ENCODE measurements around the gene RABL6. TPM values are rescaled to one million over a fixed set of nuclear protein-coding genes. Genes with fewer than 3 reads are reported as not detected.

Gene RABL6
- total and polyA plus RNA-seq, 7 donors, result 36.0 to 103 (median 55.9) TPM

- H3K36me3 ChIP-seq, result peaks cover 0 to 6% (median 0%) of the 10 kb centered on the region in 4 donors
- intact Hi-C loops (cut with DNase I), result loop anchor here (10.0 kb wide), 1 partner anchor 186 kb away; the partner anchor contains the start of gene FUT7
- 1% methylated on average over 53 of the region's 53 CpGs for WGBS, 2 donors
- peaks cover 0 to 64% (median 59%) of the 10 kb centered on the region in 4 donors for H3K4me1 ChIP-seq
- no peaks in the 10 kb centered on the region for H3K9me3 ChIP-seq
- DNase-seq, result no peak
- H3K27me3 ChIP-seq, result peaks cover 30 to 48% (median 47%) of the 10 kb centered on the region in 3 donors
- no peak for TF ChIP-seq POLR2AphosphoS5 (IDR thresholded peaks at IDR 0.05)
- TF ChIP-seq CTCF (IDR thresholded peaks at IDR 0.05), result no peak
- no peak for TF ChIP-seq POLR2A (IDR thresholded peaks at IDR 0.05)
- no peak for TF ChIP-seq EP300 (IDR thresholded peaks at IDR 0.05)
- peak overlapping the region; percentile 68 to 82 (median 70) for H3K4me3 ChIP-seq
- H3K27ac ChIP-seq, result peak overlapping the region; percentile 87 to 93 (median 90)
Observed at GRCh38 chr9:136848393-136849037, 40.8 kb downstream of the RABL6 start.

GRCh38 chr9:136849038-136849959 lies 41.6 kb downstream of the RABL6 start, which contains the start of gene PHPT1:
TSS of gene PHPT1 (plus strand) at chr9:136849409. CDS start at chr9:136849431, 22 bp downstream.
- intact Hi-C loops (cut with DNase I), result loop anchor here (10.0 kb wide), 1 partner anchor 186 kb away; the partner anchor contains the start of gene FUT7
- H3K4me3 ChIP-seq, result peak within 1 kb of the TSS; percentile 68 to 82 (median 70)
- 0 to 1% methylated on average over 77 of the region's 77 CpGs for WGBS, 2 donors
- peaks cover 0 to 6% (median 0%) of the 10 kb centered on the region in 4 donors for H3K36me3 ChIP-seq
- no peaks in the 10 kb centered on the region for H3K9me3 ChIP-seq
- TF ChIP-seq CTCF (IDR thresholded peaks at IDR 0.05), result no peak
- TF ChIP-seq POLR2A (IDR thresholded peaks at IDR 0.05), result peak; percentile 58 to 90
- peak; percentile 86 to 99 (median 94) for TF ChIP-seq POLR2AphosphoS5 (IDR thresholded peaks at IDR 0.05)
- peak; percentile 100 for DNase-seq
- H3K27me3 ChIP-seq, result peaks cover 24 to 40% (median 39%) of the 10 kb centered on the region in 3 donors
- H3K27ac ChIP-seq, result peak within 1 kb of the TSS; percentile 87 to 93 (median 90)
- peaks cover 0 to 56% (median 51%) of the 10 kb centered on the region in 4 donors for H3K4me1 ChIP-seq

- 49 to 60% methylated on average over 43 of the region's 43 CpGs for WGBS, 2 donors
- no peak for DNase-seq
- Histone ChIP-seq H3K4me1 (peaks cover 0 to 51% (median 48%) of the 10 kb centered on the region in 4 donors), H3K27ac (peak overlapping the region; percentile 87 to 93 (median 90)), H3K36me3 (peaks cover 0 to 6% (median 0%) of the 10 kb centered on the region in 4 donors), H3K9me3 (no peaks in the 10 kb centered on the region), H3K4me3 (peak overlapping the region; percentile 68 to 82 (median 70)), H3K27me3 (peaks cover 20 to 34% (median 33%) of the 10 kb centered on the region in 3 donors)
- intact Hi-C loops (cut with DNase I), result loop anchor here (2.0 to 10.0 kb wide), 2 partner anchors 15 to 185 kb away; partner anchors contain the start of gene FUT7
- TF ChIP-seq POLR2AphosphoS5 (IDR thresholded peaks at IDR 0.05) (peak in 1 of 4 donors; percentile 4), EP300 (IDR thresholded peaks at IDR 0.05) (no peak)
Observed at GRCh38 chr9:136849960-136850865, 42.5 kb downstream of the RABL6 start.

GRCh38 chr9:136850866-136851775 lies 43.4 kb downstream of the RABL6 start:
- TF ChIP-seq CTCF (IDR thresholded peaks at IDR 0.05), result no peak
- no peak for TF ChIP-seq EP300 (IDR thresholded peaks at IDR 0.05)
- TF ChIP-seq POLR2A (IDR thresholded peaks at IDR 0.05), result no peak
- no peak for TF ChIP-seq POLR2AphosphoS5 (IDR thresholded peaks at IDR 0.05)
- Histone ChIP-seq H3K9me3 (no peaks in the 10 kb centered on the region), H3K4me1 (peaks cover 0 to 42% (median 42%) of the 10 kb centered on the region in 4 donors), H3K27ac (no peak overlapping the region), H3K4me3 (no peak overlapping the region), H3K27me3 (peaks cover 12 to 25% (median 24%) of the 10 kb centered on the region in 3 donors), H3K36me3 (peaks cover 0 to 6% (median 0%) of the 10 kb centered on the region in 4 donors)
- DNase-seq, result no peak
- intact Hi-C loops (cut with DNase I), result loop anchor here (2.0 kb wide), 1 partner anchor 14 kb away; no protein-coding TSS in a partner anchor
- 76 to 86% methylated on average over 23 of the region's 23 CpGs for WGBS, 2 donors
